Measurements from ENCODE around the gene OCRL.
A peak's percentile ranks its signal among the peaks of the same experiment; 100 is the strongest.
"Not testable (repeated sequence)": the region's sequence is repeated elsewhere in the genome, so short reads cannot be mapped to it uniquely, and the experiment has no call there.

The OCRL gene

GRCh38 chrX:129549124-129549523 lies 9.1 kb downstream of the OCRL start:
- ChIA-PET POLR2A (interaction anchor here (0.5 kb wide), 1 partner anchor 437 kb away, joined by 3 read pairs; no protein-coding TSS in a partner anchor), CTCF (no interaction called here)
- no peak for DNase-seq (ENCODE audit: extremely low spot score)
- TF ChIP-seq CTCF (IDR thresholded peaks at IDR 0.05; ENCODE audit: control extremely low read depth, extremely low read depth, low read depth, missing control alignments), result no peak

GRCh38 chrX:129553619-129554288 lies 13.7 kb downstream of the OCRL start:
- DNase-seq (ENCODE audit: extremely low spot score), result peak; percentile 15
- POLR2A ChIA-PET, result no interaction called here
- TF ChIP-seq CTCF (IDR thresholded peaks at IDR 0.05; ENCODE audit: control extremely low read depth, extremely low read depth, low read depth, missing control alignments), result no peak
- CTCF ChIA-PET, result interaction anchor here (1.9 kb wide), 1 partner anchor 9 kb away, joined by 4 read pairs; no protein-coding TSS in a partner anchor

GRCh38 chrX:129554816-129555215 lies 14.8 kb downstream of the OCRL start:
- CTCF ChIA-PET, result interaction anchor here (1.9 kb wide), 1 partner anchor 10 kb away, joined by 4 read pairs; no protein-coding TSS in a partner anchor
- DNase-seq (ENCODE audit: extremely low spot score); POLR2A ChIA-PET: not testable (repeated sequence)

- POLR2A ChIA-PET, result no interaction called here
- CTCF ChIA-PET, result no interaction called here
- no peak for TF ChIP-seq CTCF (IDR thresholded peaks at IDR 0.05; ENCODE audit: control extremely low read depth, extremely low read depth, low read depth, missing control alignments)
- no peak for DNase-seq (ENCODE audit: extremely low spot score)
Observed at GRCh38 chrX:129556806-129557315, 16.8 kb downstream of the OCRL start.

GRCh38 chrX:129557844-129558480 lies 17.9 kb downstream of the OCRL start:
- CTCF ChIA-PET, result no interaction called here
- POLR2A ChIA-PET, result no interaction called here
- no peak for TF ChIP-seq CTCF (IDR thresholded peaks at IDR 0.05; ENCODE audit: control extremely low read depth, extremely low read depth, low read depth, missing control alignments)
- no peak for DNase-seq (ENCODE audit: extremely low spot score)

GRCh38 chrX:129559783-129560182 lies 19.7 kb downstream of the OCRL start:
- TF ChIP-seq CTCF (IDR thresholded peaks at IDR 0.05; ENCODE audit: control extremely low read depth, extremely low read depth, low read depth, missing control alignments), result no peak
- CTCF ChIA-PET, result interaction anchor here (1.0 kb wide), 1 partner anchor 9 kb away, joined by 3 read pairs; no protein-coding TSS in a partner anchor
- POLR2A ChIA-PET, result no interaction called here
- no peak for DNase-seq (ENCODE audit: extremely low spot score)

DNA sequence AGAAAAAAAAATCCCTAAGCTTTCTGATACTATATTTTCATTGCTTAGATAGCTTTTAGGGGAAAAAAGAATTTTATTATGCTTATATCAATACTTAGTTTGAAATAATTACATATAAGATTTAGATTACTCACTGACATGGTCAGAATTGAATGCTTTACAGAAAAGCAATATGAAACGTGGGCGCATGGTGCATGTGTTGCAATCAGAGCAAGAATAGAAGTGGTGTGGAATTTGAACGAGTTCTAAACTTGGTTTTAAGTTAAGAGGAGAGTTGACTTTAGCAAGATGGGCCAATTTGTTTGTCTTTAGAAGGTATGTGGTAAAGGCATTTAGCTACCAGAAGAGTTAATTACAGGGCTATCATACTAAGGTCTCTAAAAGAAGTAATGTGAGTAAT lies 21.4 kb downstream of the OCRL start:
- CTCF ChIA-PET, result interaction anchor here (0.8 kb wide), 1 partner anchor 21 kb away, joined by 4 read pairs; the partner anchor contains the start of gene OCRL
- TF ChIP-seq CTCF (IDR thresholded peaks at IDR 0.05; ENCODE audit: control extremely low read depth, extremely low read depth, low read depth, missing control alignments), result no peak

GRCh38 chrX:129564345-129564744 lies 24.3 kb downstream of the OCRL start:
- POLR2A ChIA-PET; DNase-seq (ENCODE audit: extremely low spot score); CTCF ChIA-PET: not testable (repeated sequence)

More for the DNA sequence above, 21.4 kb downstream of the OCRL start:
- POLR2A ChIA-PET, result no interaction called here
- DNase-seq (ENCODE audit: extremely low spot score), result no peak

All from GM10248 (cell line).